Neural progenitor cell (in vitro differentiated cells): ENCODE data around the gene GPM6B. TPM values are rescaled to one million over a fixed set of nuclear protein-coding genes. Genes with fewer than 3 reads are reported as not detected.

Source experiments
- DNase-seq: peaks from one replicate; pipeline ENCODE4 v3.0.0-alpha.2; 2016; ENCODE audit warnings: low spot score
- H2AFZ ChIP-seq: fragments of 200-600 bp; sonication (generic); replicated peaks from 2 replicates; pipeline ENCODE4 v1.6.1; 2016; ENCODE audit warnings: antibody characterized with exemption
- H3F3A ChIP-seq: fragments of 200-600 bp; sonication (generic); 2 replicates; pipeline ENCODE4 v1.6.1; 2016; ENCODE audit warnings: antibody characterized with exemption, low read depth
- H3K27ac ChIP-seq: fragments of 200-600 bp; sonication (generic); 2 replicates; pipeline ENCODE4 v1.5.1; 2016; ENCODE audit warnings: mild to moderate bottlenecking
- H3K27me3 ChIP-seq: fragments of 200-600 bp; sonication (generic); 2 replicates; pipeline ENCODE4 v1.6.1; 2016; ENCODE audit warnings: mild to moderate bottlenecking, moderate library complexity
- H3K36me3 ChIP-seq: fragments of 200-600 bp; sonication (generic); 2 replicates; pipeline ENCODE4 v1.5.1; 2016
- H3K4me1 ChIP-seq: fragments of 200-600 bp; sonication (generic); 2 replicates; pipeline ENCODE4 v1.6.1; 2016; ENCODE audit warnings: mixed run types
- H3K4me2 ChIP-seq: fragments of 200-600 bp; sonication (generic); 2 replicates; pipeline ENCODE4 v1.6.1; 2016
- H3K4me3 ChIP-seq: fragments of 200-600 bp; sonication (generic); 2 replicates; pipeline ENCODE4 v1.5.1; 2016
- H3K79me2 ChIP-seq: fragments of 200-600 bp; sonication (generic); 2 replicates; pipeline ENCODE4 v1.6.1; 2016; ENCODE audit warnings: low read depth
- H3K9ac ChIP-seq: fragments of 200-600 bp; sonication (generic); 2 replicates; pipeline ENCODE4 v1.6.1; 2016
- H3K9me3 ChIP-seq: fragments of 200-600 bp; sonication (generic); 2 replicates; pipeline ENCODE4 v1.5.1; 2016; ENCODE audit warnings: low read depth
- H4K20me1 ChIP-seq: fragments of 200-600 bp; sonication (generic); 2 replicates; pipeline ENCODE4 v1.6.1; 2016; ENCODE audit warnings: low read depth
- H3K27ac Mint-ChIP-seq: 3 replicates; pipeline ENCODE4 v1.8.0; 2021; ENCODE audit warnings: mixed read lengths
- H3K27me3 Mint-ChIP-seq: 2 replicates; pipeline ENCODE4 v1.8.0; 2022; ENCODE audit warnings: low read depth, mild to moderate bottlenecking, inconsistent platforms, moderate library complexity, mixed read lengths; ENCODE audit not compliant: insufficient read depth
- H3K36me3 Mint-ChIP-seq: 3 replicates; pipeline ENCODE4 v1.8.0; 2021; ENCODE audit warnings: mixed read lengths
- H3K4me1 Mint-ChIP-seq: 3 replicates; pipeline ENCODE4 v1.8.0; 2021; ENCODE audit warnings: mixed read lengths
- H3K4me3 Mint-ChIP-seq: 3 replicates; pipeline ENCODE4 v1.8.0; 2021; ENCODE audit warnings: mild to moderate bottlenecking, moderate library complexity, mixed read lengths
- H3K9me3 Mint-ChIP-seq: 3 replicates; pipeline ENCODE4 v1.8.0; 2020; ENCODE audit warnings: mixed read lengths
- EZH2 ChIP-seq: fragments of 200-600 bp; sonication (generic); IDR thresholded peaks from 2 replicates; pipeline ENCODE4 v1.6.1; 2017; ENCODE audit warnings: antibody characterized with exemption, mild to moderate bottlenecking, moderate library complexity
- EZH2phosphoT487 ChIP-seq: fragments of 200-600 bp; sonication (generic); IDR thresholded peaks from 2 replicates; pipeline ENCODE4 v1.6.1; 2017; ENCODE audit warnings: antibody characterized with exemption
- total RNA-seq: library from RNA; depleted of rRNA; stranded (reverse); fragments of >200 nt; gene quantifications from 2 replicates; pipeline ENCODE4 v1.2.3, GENCODE V29; 2015; ENCODE audit warnings: low replicate concordance
- TF ChIP-seq, protein P1 (sequence below): fragments of 200-600 bp; sonication (generic); IDR thresholded peaks from 2 replicates; pipeline ENCODE4 v1.5.1; 2017; ENCODE audit warnings: antibody characterized with exemption, mild to moderate bottlenecking

Gene GPM6B
- total RNA-seq, 1 donor from 2014 or later = 69.2 TPM

DNA sequence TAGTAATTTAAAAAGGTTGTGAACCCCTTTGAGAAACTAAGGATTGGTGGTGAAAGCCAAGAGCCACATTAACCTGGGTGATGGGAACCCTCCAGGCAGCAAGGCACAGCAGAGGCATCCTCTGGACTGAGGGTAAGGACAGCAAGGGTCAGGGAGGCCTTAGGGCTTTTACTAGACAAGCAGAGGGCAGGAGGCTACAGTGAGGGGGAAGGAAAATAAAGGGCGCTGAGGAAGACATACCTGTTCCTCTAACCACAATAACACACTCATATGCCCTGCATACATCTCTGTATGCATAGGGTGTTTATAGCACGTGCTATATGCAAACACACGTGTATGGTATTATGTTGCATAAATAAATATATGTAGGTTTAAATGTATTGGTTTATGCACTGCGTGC is 18.7 kb downstream of the GPM6B start:
- peaks cover 11% of the 10 kb centered on the region for H3K4me1 Mint-ChIP-seq
- H3K9ac ChIP-seq = no peak overlapping the region
- peaks cover 2% of the 10 kb centered on the region for H3K9me3 Mint-ChIP-seq
- peaks cover 7% of the 10 kb centered on the region for H3K79me2 ChIP-seq
- H3K4me1 ChIP-seq = peaks cover 6% of the 10 kb centered on the region
- TF ChIP-seq, protein P1, sequence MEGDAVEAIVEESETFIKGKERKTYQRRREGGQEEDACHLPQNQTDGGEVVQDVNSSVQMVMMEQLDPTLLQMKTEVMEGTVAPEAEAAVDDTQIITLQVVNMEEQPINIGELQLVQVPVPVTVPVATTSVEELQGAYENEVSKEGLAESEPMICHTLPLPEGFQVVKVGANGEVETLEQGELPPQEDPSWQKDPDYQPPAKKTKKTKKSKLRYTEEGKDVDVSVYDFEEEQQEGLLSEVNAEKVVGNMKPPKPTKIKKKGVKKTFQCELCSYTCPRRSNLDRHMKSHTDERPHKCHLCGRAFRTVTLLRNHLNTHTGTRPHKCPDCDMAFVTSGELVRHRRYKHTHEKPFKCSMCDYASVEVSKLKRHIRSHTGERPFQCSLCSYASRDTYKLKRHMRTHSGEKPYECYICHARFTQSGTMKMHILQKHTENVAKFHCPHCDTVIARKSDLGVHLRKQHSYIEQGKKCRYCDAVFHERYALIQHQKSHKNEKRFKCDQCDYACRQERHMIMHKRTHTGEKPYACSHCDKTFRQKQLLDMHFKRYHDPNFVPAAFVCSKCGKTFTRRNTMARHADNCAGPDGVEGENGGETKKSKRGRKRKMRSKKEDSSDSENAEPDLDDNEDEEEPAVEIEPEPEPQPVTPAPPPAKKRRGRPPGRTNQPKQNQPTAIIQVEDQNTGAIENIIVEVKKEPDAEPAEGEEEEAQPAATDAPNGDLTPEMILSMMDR = no peak
- TF ChIP-seq EZH2phosphoT487 = no peak
- no peak for TF ChIP-seq EZH2
- H2AFZ ChIP-seq = no peak overlapping the region
- H3K9me3 ChIP-seq = no peaks in the 10 kb centered on the region
- H3K36me3 ChIP-seq = no peaks in the 10 kb centered on the region
- no peaks in the 10 kb centered on the region for H3F3A ChIP-seq
- H3K27me3 Mint-ChIP-seq = peaks cover 4% of the 10 kb centered on the region
- no peak overlapping the region for H3K27ac Mint-ChIP-seq
- H3K4me2 ChIP-seq = no peak overlapping the region
- H4K20me1 ChIP-seq = no peaks in the 10 kb centered on the region
- H3K4me3 ChIP-seq = no peak overlapping the region
- DNase-seq = no peak
- H3K36me3 Mint-ChIP-seq = peaks cover 13% of the 10 kb centered on the region
- H3K4me3 Mint-ChIP-seq = no peak overlapping the region
- H3K27ac ChIP-seq = no peak overlapping the region
- H3K27me3 ChIP-seq = no peaks in the 10 kb centered on the region

DNA sequence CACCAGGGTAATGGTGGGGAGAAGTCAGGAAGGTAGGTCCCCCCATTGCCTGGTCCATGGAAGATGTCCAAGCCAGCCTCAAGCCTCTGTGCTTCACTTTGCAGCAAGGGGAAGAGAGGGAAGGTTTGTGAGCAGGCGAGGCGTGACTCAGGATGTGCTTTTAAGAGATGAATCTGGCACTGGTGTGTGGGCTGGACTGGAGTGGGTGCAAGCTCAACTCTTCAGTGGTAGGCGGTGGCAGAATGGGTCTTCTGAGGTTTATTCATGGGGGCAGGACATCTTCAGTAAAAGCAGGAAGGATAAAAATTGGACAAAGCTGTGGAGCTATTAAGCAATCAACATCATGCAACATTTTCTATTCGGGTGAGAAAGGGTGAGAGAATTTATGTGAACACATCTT is 19.4 kb downstream of the GPM6B start:
- Histone ChIP-seq H3K36me3 (no peaks in the 10 kb centered on the region), H3K9me3 (no peaks in the 10 kb centered on the region), H3K4me3 (no peak overlapping the region), H3K9ac (no peak overlapping the region), H2AFZ (no peak overlapping the region), H3K27me3 (no peaks in the 10 kb centered on the region), H3K4me1 (peaks cover under 1% of the 10 kb centered on the region), H3K4me2 (no peak overlapping the region), H3K79me2 (peaks cover 7% of the 10 kb centered on the region), H3F3A (no peaks in the 10 kb centered on the region), H4K20me1 (no peaks in the 10 kb centered on the region), H3K27ac (no peak overlapping the region)
- TF ChIP-seq EZH2phosphoT487 (no peak), EZH2 (no peak)
- TF ChIP-seq, protein P1 = no peak
- H3K36me3 Mint-ChIP-seq = peaks cover 11% of the 10 kb centered on the region
- H3K9me3 Mint-ChIP-seq = peaks cover 2% of the 10 kb centered on the region
- peaks cover 14% of the 10 kb centered on the region for H3K4me1 Mint-ChIP-seq
- H3K27ac Mint-ChIP-seq = no peak overlapping the region
- DNase-seq = no peak
- H3K4me3 Mint-ChIP-seq = no peak overlapping the region
- H3K27me3 Mint-ChIP-seq = no peaks in the 10 kb centered on the region

DNA sequence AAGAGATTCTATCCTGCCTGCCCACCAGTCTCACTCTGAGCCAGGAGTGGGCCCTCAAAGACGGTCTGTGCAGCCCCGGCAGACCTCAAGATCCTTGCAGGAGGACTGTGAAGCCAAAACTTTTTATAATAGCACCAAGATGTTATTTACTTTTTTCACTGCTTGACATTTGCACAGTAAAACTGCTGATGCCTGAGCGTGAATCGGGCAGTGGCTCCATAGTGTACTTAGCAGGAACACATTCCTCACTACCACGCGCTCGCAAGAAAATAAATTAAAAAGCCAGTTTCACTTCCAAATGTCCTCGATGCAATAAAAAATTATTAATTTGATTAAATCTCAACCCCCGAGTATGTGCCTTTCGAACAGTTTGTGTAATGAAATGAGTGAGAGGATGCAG is 22.5 kb downstream of the GPM6B start:
- Histone ChIP-seq H2AFZ (no peak overlapping the region), H3K9ac (no peak overlapping the region), H4K20me1 (no peaks in the 10 kb centered on the region), H3K36me3 (no peaks in the 10 kb centered on the region), H3K27ac (no peak overlapping the region), H3K79me2 (no peaks in the 10 kb centered on the region), H3K4me1 (peaks cover 9% of the 10 kb centered on the region), H3F3A (no peaks in the 10 kb centered on the region), H3K27me3 (no peaks in the 10 kb centered on the region), H3K4me3 (no peak overlapping the region), H3K4me2 (no peak overlapping the region), H3K9me3 (no peaks in the 10 kb centered on the region)
- Mint-ChIP-seq H3K36me3 (peaks cover 10% of the 10 kb centered on the region), H3K27ac (no peak overlapping the region), H3K4me1 (peaks cover 39% of the 10 kb centered on the region), H3K27me3 (no peaks in the 10 kb centered on the region), H3K9me3 (peaks cover 2% of the 10 kb centered on the region), H3K4me3 (no peak overlapping the region)
- no peak for DNase-seq
- TF ChIP-seq, protein P1 = no peak
- TF ChIP-seq EZH2 (no peak), EZH2phosphoT487 (no peak)
